Cardiac atrium fibroblast (primary cell): Measurements from ENCODE around the gene PTK6. TPM values are rescaled to one million over a fixed set of nuclear protein-coding genes. Genes with fewer than 3 reads are reported as not detected.

Experiments used
- total RNA-seq: library from RNA; depleted of rRNA; stranded (reverse); fragments of >200 nt; gene quantifications from 2 replicates; pipeline ENCODE4 v1.2.3, GENCODE V29; 2015

Gene PTK6
- not detected in 2 replicates for total RNA-seq

DNA sequence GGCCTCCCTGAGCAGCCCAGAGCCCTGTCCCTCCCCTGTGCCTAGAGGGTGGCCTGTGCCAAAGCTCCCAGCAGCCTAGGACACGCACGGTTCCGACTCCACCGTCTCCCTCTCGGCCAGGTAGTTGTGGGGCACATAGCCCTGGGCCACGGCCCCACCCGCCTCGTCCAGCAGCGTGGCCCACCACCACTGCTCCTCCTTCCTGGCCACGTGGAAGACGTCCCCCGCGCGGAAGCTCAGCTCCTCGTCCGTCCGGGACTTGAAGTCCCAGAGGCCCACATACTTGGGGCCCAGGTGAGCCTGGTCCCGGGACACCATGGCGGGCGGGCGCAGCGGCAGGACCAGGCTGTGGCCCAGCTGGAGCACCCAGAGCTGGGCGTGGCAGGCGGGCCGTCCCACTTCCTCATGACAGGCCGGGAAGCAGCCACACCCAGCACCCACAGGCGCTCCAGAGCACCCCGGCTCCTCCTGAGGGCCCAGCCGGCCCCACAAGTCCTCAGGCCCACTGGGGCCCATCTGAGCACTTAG is at the start of gene PTK6:
TSS of gene PTK6 (minus strand) at position 380 of the 528 bp plus-strand sequence. CDS start at position 318, 62 bp downstream.

DNA sequence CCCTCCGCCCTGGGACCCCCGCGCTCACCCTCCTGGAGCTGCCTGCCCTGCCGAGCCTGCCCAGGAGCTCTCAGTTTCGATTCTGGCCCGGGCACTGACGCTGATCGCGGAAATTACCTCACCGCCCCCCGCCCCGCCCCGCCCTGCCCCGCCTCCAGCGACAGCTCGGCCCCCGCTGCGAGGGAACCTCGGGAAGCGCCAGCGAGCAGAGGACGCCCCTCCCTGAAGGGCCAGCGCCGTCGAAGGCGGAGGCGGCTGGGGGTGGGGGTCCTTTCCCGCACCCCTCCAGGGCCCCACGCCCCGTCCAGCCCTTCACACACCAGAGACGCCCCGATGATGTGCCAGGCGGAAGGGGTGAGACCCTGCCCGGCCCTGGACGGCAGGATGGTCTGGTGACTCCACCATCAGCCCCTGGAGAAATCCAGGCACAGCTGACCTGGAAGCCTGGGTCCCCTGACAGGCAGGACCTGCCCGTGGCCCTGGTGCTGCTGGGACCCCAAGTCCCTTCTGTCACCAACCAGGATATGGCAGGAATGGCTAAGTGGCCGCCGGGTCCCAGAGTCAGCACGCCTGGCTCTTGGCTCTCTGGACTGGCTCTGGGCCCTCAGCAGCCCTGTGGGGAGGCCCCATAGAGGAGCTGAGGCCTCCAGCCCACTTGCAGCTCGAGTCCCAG is 37.1 kb upstream of the PTK6 start, which contains the start of gene HELZ2:
TSS of gene HELZ2 (minus strand) at position 84 of the 673 bp plus-strand sequence. CDS start 1,854 bp downstream, outside the sequence.

DNA sequence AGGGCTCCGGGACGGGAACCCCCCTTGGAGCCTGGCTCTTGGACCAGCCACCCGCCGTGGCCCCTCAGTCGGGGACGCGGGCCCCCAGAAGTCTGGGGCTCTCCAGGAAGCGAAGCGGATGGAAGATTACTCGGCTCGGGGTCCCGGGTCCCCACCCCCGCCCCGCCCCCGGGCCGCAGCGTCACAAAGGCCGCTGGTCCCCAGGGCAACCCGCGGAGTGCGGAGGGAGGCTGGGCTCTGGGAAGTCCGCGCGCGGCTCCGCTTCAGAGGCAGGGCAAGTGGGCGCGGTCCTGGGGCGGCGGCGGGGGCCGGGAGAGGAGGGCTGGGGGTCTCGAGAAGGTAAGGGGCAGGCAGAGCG is 16.7 kb upstream of the PTK6 start, which contains the start of gene FNDC11:
TSS of gene FNDC11 (plus strand) at position 227 of the 358 bp plus-strand sequence. CDS start 1,505 bp downstream, outside the sequence.

DNA sequence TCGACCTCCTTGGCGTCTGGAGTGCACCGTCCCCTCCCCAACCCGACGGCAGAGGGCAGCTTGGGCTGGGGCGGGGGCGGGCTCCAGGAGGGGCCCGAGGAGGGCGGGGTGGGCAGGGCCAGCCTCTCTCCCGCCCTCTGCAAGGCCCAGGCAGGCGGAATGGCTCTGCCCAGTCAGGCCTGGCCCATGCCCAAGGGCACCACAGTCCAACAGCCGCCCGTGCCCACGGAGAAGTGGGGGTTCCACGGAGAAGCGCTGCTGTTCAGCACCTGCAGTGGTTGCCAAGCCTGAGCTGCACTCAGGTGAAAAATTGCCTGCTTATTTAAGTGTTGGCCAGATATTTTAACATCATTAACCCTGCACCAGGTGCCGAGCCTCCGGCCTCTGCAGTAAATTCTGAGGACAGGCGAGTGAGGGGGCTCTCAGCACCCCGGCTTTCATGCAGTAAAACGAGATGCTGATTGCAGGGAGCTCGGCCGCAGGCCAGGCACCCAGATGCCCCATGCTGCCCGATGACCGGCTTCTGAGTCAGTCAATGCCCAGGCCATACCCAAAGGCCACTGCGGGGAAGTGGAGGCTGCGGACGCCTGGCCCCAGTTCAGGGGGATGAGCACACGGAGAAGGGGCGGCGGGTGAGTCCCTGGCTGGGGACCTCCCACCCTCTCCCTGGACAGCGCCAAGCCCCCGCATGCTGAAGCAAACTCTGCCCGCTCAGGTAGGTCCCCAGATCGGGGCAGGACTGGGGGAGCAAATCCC is 10.7 kb upstream of the PTK6 start, which contains the start of gene SRMS:
TSS of gene SRMS (minus strand) at position 25 of the 756 bp plus-strand sequence. CDS start 286 bp downstream, outside the sequence.

DNA sequence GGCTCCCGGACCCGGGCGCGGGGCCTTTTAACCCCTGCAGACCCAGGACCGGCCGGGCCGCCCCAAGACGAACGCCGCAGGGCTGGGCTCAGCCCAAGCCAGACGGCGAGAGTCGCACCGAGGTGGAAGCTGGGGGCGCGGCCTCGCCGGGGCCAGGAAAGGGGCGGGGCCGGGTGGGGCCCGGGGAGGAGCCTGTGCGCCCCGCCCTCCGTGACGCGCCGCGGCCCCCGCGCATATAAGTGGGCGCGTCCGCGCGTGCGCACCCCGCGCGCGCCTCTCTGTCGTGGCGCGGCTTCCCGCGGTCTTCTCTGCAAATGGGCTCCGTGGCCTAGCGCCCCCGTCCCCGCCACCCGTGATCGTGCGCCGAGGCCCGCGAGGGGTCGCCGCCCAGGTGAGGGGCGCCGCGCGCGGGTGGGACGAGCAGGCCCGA is 16.7 kb downstream of the PTK6 start, which contains the start of gene PPDPF:
TSS of gene PPDPF (plus strand) at position 262 of the 430 bp plus-strand sequence. CDS start 544 bp downstream, outside the sequence.

DNA sequence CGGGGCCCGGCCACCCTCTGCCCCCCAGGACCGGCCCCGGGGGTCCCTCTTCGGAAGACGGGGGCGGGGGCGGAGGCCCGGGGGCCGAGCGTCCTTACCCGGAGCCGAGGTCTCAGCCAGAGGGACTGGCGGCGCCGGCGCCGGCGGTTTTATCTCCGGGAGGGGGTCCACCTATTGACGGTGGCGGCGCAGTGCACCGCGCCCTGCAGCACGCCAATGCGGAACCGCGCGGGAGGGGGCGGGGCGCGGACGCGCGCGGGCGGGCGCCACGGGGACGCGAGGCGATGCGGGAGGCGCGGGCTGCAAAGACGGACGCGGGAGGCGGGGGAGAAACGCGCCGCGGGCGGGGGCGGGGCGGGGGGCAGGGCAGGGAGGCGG is 38.2 kb downstream of the PTK6 start, which contains the start of gene EEF1A2:
TSS of gene EEF1A2 (minus strand) at position 124 of the 378 bp plus-strand sequence. CDS start 1,320 bp downstream, outside the sequence.

Other genes with a start within 250 kb of the PTK6 start
- gene COL20A1, start 244.2 kb downstream of the PTK6 start, total RNA-seq: not detected in 2 replicates
- not detected in 2 replicates for gene CHRNA4, start 176.0 kb downstream of the PTK6 start, total RNA-seq
- not detected in 2 replicates for gene KCNQ2, start 64.7 kb downstream of the PTK6 start, total RNA-seq
- gene EEF1A2, start 38.3 kb downstream of the PTK6 start, total RNA-seq: 2.4 and 2.5 TPM in 2 replicates
- gene PPDPF, start 16.6 kb downstream of the PTK6 start, total RNA-seq: 136 and 228 TPM in 2 replicates
- not detected in 2 replicates for gene SRMS, start 10.4 kb upstream of the PTK6 start, total RNA-seq
- 0.16 and 0.36 TPM in 2 replicates for gene FNDC11, start 16.8 kb upstream of the PTK6 start, total RNA-seq
- gene HELZ2, start 36.9 kb upstream of the PTK6 start, total RNA-seq: 24.0 and 33.4 TPM in 2 replicates
- 6.8 and 12.5 TPM in 2 replicates for gene GMEB2, start 89.7 kb upstream of the PTK6 start, total RNA-seq
- gene STMN3, start 116.0 kb upstream of the PTK6 start, total RNA-seq: 38.6 and 51.4 TPM in 2 replicates
- gene RTEL1, start 120.9 kb upstream of the PTK6 start, total RNA-seq: 7.1 and 9.6 TPM in 2 replicates
- 1.8 and 5.8 TPM in 2 replicates for gene TNFRSF6B, start 159.3 kb upstream of the PTK6 start, total RNA-seq
- gene ARFRP1, start 170.6 kb upstream of the PTK6 start, total RNA-seq: 37.3 and 38.5 TPM in 2 replicates
- gene ZGPAT, start 170.7 kb upstream of the PTK6 start, total RNA-seq: 23.8 and 24.5 TPM in 2 replicates
- gene LIME1, start 199.3 kb upstream of the PTK6 start, total RNA-seq: 3.8 and 7.3 TPM in 2 replicates
- gene SLC2A4RG, start 202.4 kb upstream of the PTK6 start, total RNA-seq: 36.9 and 58.5 TPM in 2 replicates